ENCODE data around the gene ZAR1.

ZAR1 gene

DNA sequence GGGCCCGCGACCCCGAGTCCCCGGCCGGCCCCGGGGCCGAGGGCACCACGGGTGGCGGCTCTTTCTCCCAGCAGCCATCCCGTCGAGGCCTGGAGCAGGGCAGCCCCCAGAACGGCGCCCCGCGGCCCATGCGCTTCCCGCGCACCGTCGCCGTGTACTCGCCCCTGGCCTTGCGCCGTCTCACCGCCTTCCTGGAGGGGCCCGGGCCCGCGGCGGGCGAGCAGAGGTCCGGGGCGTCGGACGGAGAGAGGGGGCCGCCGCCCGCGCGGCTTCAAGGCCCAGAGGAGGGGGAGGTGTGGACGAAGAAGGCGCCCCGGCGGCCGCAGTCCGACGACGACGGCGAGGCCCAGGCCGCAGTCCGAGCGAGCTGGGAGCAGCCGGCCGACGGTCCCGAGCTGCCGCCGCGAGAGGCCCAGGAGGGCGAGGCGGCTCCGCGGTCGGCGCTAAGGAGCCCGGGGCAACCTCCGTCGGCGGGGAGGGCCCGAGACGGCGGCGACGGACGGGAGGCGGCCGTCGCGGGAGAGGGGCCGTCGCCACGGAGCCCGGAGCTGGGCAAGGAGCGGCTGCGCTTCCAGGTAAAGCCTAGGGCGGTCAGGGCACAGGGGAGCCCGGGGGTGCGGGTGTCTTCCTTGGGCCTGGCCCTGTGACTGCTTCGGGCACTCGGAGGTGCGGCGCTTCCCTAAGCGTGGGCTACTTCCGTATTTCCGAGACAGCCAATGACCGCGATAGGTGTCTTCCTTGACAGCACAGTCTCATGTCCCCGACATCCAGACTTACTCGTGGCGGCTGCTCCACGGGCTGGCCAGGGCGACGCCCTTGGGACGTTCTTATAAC is 845 bp downstream of the ZAR1 start:
- DNase-seq = no peak

DNA sequence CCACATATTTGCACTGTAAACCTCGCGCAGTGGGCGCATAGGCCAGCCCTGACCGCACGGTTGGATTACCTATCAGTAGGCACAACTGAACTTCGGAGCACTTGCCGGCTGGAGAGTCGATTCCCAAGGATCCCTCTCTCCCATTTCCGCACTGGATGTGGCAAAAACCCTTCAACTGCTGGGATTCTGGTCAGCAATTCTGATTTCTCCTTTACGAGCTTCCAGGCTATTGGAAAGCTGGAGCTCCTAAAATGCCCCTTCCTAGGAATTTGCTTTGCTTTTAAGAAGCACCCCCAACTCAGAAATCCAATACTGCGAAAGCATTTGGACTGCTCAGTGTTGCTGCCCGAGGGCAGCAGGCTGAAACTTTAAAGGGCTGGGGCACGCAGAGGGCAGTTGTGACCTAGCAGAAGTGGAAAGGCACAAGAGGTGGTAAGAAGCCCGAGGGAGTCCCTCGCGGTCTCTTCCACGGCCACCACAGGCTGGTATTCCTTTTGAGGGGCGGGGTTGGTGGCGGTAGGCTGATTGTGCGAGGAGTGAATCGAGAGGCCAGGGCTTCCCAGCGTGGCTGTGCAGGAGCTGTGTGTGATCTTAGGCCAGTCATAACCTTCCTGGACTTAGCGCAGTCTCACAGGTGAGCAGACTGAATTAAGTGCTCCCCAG is 1.6 kb downstream of the ZAR1 start:
- no peak for DNase-seq

DNA sequence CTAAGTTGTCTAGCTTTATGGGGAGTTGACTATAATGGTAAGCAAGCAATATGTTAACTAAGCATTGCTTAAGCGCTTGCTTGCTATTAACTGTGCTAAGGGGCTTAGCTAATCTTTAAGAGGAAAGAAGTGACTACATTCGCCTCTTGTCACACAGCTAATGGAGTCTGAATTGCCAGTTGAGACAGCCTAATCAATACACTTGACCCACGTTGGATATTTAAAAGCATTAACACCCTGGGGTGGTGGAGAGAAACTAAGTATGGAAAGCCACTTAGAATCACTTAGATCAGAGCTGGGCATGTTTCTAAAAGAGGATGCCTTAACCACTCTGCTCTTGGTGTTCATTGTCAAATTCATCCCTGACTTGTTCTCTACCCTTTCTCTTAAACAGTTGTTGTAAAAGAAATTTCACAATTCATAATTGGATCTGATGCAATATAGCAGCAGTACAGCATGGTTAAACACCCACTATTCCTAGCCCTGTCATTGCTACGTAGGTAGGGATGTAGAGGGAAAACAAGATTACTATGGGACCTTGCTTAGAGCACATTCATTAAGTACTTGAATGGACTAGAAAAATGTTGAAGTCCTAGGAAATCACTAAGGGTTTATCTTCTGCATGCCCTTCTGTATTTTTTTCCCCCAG is 3.5 kb downstream of the ZAR1 start:
- DNase-seq = no peak

DNA sequence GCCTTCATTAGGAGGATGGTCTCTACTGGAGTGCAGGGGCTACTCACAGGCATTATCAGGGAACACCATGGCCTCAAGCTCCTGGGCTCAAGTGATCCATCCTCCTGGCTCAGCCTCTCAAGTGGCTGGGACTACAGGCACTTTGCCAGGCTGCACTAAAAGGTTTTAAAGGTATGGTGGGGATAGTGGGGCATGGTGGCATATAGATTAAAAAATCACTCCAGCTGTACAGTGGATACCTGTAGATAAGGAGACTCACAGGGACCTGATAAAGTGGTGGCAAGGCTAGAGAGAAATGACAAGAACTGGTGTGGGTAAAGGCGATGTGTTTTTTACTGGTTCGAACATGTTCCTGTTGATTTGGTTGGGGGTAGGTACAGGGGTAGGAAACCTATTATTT is 5.9 kb downstream of the ZAR1 start:
- DNase-seq = no peak

DNA sequence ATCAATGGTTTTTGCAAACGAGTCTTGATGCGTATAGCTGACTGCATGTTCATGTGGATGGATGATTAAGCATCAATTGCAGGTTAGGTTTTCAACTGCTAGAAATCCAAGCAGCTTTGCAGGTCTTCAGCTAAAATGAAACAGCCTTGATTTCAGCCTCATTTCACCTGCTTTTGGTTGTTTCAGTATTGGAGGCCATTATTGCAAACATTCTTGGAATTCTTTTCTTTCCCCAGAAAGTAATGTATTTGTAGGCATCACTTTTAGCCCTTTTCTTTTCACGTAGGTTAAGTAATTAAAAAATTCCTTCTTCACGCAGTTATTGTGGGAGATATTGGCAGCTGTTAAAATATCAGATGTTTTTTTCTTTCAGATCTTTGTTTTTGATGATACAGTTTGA is 8.8 kb downstream of the ZAR1 start:
- DNase-seq = no peak

DNA sequence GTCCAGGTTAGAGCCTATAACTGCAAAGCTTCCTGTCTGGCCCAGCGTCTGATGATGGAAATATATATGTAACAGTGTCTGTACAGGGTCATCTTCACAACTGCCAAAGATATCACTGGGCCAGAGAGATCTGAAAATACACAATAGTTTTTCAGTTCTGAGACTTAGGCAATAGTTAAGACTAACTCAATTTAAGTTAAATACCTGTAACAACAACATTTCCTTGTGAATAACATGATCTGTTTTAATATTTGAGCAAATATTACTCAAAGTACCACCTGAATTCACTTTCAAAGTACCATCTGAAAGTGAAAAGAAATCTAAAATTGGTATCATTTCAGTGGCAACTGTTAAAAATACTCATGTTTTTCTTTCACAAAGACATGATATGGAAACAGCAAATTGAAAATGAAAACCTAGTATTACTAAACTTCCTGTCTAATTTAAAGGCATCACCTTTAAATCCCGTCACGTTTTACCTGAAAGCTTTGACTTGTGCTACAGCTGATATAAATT is 9.6 kb downstream of the ZAR1 start:
- DNase-seq = no peak

DNA sequence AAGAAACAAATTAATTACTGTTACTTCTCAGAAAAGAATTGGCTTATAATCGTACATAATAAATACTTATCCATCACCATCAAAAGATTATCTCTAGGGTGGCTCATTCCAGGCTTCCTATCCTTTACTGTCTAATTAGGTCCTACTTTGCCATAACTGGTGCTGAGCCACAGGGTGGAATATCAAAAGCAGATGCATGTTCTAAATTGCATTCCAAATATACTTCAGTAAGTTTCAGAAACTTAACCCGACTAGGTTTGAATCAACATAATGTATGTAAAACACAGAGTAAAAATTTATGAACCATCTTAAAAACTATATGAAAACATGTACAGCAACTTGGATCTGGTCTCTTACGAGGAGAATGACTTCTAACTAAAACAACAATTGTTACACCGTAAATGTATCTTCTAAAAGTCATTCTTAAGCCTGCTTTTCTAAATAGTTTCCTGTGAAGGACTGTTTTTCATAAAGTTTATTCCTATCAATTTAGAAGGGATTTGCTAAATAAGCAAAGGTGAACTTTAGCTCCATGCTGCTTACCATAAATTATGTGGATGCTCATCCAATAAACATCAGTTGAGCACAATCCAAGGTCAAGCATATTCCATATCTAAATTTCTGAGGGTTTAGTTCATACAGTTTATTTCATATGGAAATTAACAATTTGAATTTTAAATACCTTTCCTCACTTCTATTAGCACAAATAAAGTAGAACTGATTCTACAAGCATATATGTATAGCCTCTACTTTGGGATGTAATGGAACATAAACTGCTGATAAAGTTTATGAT is 13.4 kb downstream of the ZAR1 start:
- no peak for DNase-seq

DNA sequence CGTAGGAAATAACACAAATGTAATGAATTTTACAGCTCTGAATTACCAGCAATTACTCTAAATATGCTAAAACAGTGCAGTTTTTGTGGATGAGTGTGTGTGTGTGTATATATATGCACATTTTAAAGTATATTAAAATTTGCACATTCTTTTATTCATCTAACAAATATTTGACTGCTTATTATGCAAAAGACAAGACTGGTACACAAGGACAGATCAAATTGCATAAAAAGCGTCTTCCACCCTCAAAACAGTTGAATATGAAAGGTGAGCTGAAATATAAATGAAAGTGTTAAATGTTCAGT is 13.9 kb downstream of the ZAR1 start:
- no peak for DNase-seq

DNA sequence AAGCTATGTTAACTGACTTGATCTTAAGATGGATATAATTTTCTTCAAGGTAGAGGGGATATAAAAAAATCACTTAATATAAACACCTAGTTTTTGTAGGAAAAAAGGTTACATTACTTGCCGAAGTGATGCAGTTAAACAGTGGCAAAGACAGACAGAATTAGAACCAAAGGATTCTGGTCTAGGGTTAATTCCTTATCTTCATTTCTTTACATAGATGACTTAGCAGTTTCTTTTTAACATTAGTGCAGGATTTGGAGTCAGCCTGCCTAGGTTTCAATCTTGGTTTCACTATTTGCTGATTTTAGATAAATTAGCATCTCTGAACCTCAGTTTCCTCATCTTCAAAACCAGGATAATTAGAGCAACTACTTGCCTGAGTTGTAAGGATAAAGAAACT is 14.3 kb downstream of the ZAR1 start:
- DNase-seq = no peak

DNA sequence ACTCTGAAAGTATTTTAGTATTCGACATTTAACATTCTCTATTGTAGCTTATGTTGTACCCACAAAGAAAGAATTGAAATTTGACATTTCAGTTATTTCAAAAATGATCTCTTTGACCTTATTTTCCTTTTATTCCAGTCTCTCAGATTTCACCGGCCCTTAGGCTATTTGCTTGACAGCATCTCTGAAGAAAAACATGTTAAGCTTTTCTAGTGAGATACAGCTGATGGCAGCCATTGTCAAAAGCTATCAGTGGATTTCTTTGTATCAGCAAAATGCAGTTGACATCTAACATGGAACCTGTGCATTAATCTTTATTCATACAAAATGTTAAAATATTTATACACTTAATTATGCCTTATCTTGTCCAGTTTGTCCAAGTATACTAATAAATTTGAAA is 16.7 kb downstream of the ZAR1 start:
- no peak for DNase-seq

DNA sequence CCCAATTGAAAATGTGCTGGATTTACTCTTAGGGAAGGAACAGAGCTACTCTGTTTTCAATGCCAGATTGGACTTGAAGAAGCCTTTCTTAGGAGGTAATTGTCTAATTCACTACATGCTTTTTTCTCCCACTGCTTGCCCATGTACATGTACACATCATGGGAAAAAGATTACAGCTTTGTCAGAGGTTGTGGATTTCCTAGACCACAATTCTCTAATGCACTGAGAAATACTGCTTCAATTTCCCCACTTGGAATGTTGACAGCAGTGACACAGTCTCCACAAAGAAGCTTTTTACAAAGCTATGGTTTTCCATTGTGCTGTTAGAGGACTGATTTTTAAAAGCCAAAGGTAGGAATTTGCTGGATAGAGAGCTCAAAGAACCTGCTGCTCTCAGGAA is 19.5 kb downstream of the ZAR1 start:
- DNase-seq = no peak

DNA sequence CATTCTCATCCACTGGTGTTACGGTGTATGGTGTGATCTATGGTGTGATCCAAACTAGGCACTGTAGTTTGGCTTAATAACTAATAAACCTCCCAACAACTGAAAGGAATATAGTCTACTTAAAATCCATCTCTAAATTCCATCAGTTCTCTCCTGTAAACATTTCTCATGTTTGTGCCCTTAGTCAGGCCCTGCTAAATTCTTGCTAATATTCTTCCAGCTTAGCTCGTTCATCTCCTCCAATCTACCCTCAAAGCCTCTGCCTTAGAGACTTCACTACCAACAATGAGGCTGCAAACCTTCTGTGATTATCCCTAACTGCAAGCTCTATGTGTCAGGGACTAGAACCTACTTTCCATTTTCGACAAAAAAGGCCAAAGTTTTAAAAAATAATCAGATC is 28.1 kb downstream of the ZAR1 start:
- no peak for DNase-seq

DNA sequence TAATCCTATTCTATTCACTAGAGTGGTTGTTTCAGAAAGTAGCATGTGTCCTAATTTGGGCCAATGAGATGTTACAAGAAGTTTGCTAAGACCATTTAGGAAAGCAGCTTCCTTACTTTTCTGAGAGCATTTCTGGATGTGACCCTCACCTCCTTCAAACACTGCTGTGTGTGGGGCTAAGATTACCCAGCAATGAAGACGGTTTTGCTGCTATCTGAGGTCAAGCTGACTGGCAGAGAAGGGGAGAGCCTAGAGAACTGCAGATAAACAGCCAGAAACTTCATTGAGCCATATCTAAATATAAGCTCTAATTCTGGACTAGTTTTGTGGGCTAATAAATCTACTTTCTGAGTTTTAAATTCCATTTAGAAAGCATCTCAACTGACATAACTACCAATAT is 36.4 kb downstream of the ZAR1 start:
- DNase-seq = no peak

DNA sequence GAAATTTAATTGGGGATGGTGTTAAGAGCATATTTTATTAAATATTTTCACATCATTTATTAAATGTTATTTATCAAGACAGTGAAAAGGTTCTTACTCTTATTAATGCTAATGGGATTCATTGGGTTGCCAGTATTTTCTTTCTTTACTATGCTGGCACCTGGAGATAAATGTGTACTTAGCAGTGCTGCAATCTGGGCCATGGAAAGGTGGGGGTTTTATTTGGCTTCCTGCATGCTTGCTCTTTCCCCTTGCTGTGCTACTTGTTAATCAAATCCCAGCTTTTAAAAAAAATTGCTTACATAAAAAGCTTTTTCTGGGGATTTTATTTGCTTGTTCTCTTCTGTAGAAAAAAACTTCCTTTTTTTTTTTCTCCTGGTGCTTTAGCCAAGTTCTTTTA is 48.3 kb downstream of the ZAR1 start:
- no peak for DNase-seq

DNA sequence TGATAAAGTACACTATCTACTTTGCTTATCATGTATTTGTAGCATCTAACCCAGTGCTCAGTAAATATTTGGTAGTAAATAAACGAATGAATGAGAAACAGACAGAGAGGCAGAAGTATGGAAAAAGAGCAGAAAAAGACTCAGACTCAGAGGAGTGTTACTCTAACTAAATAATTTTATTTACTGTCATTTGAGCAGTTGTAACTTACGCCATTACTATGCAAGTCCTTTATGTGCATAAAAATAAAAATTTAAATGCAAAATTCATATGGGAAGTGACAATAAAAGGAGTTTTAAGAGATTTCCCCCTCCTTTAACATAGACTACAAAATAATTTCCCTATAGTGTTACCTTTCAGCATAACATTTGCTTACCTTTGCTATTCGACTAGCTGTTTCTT is 49.5 kb downstream of the ZAR1 start:
- DNase-seq = no peak

DNA sequence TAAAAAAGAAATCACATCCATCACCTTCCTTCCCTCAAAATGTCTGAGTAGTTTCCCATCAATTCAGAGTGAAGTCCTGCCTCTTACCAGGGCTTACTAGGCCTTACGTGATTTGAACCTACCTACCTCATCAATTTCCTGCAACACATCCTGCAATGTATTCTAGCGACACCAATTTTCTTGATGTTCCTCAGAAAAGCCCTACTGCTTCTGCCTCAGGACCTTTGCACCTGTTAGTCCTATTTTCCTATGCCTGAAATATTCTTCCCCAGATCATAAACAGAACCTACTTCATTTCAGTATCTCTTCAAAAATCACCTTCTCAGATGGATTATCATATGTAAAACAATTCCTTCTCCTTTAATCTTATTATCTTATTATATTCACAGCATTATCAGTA is 52.8 kb downstream of the ZAR1 start:
- DNase-seq = no peak

DNA sequence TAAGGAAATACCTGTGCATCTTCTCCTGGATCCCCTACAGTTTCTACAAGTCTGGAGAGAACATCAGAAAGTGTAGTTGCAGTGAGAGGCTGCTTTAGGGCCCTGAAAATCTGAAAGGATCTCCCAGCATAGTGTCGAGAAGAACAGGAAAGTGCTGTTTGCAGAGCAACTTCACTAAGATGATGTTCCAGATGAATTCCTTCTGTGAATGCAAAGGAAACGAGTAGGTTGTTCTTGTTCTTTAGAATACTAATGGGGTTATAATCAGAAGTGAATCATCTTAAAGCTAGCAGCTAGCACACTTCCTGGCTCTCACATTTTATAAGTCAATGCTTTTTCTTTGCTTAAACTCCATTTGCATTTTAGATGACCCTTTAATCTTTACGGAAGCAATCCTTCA is 53.7 kb downstream of the ZAR1 start:
- no peak for DNase-seq
